ENCODE measurements around the gene CSMD2. TPM values are rescaled to one million over a fixed set of nuclear protein-coding genes. Genes with fewer than 3 reads are reported as not detected.

CSMD2 gene
- total RNA-seq, 1 experiment from 2014 or later, result 13.2 TPM

GRCh38 chr1:33626801-33627200, 538.2 kb downstream of the CSMD2 start:
- no peak overlapping the region for H3K27ac Mint-ChIP-seq
- H3K9me3 Mint-ChIP-seq, result no peaks in the 10 kb centered on the region
- POLR2A ChIA-PET, result no interaction called here
- H3K4me3 Mint-ChIP-seq, result no peak overlapping the region
- CTCF ChIA-PET, result interaction anchor here (0.7 kb wide), 1 partner anchor 156 kb away, joined by 3 read pairs; no protein-coding TSS in a partner anchor
- TF ChIP-seq ZBTB21 (CRISPR knock-in tag; IDR thresholded peaks at IDR 0.05; ENCODE audit: borderline replicate concordance) (no peak), ZNF317 (CRISPR knock-in tag; IDR thresholded peaks at IDR 0.05; ENCODE audit: borderline replicate concordance, low read depth) (no peak), HMGXB4 (CRISPR knock-in tag; IDR thresholded peaks at IDR 0.05) (no peak), USF1 (CRISPR knock-in tag; IDR thresholded peaks at IDR 0.05) (no peak), NFE2L1 (CRISPR knock-in tag; IDR thresholded peaks at IDR 0.05) (no peak), ETV6 (CRISPR knock-in tag; IDR thresholded peaks at IDR 0.05) (no peak), ZNF532 (CRISPR knock-in tag; IDR thresholded peaks at IDR 0.05; ENCODE audit: borderline replicate concordance) (no peak), RELA (CRISPR knock-in tag; IDR thresholded peaks at IDR 0.05; ENCODE audit: borderline replicate concordance) (no peak), HMGA2 (CRISPR knock-in tag; IDR thresholded peaks at IDR 0.05) (no peak), FOXJ3 (CRISPR knock-in tag; IDR thresholded peaks at IDR 0.05; ENCODE audit: borderline replicate concordance) (no peak), E2F4 (CRISPR knock-in tag; IDR thresholded peaks at IDR 0.05; ENCODE audit: borderline replicate concordance, low read depth) (no peak), CBFB (CRISPR knock-in tag; IDR thresholded peaks at IDR 0.05; ENCODE audit: low read depth) (no peak), NR1H2 (CRISPR knock-in tag; IDR thresholded peaks at IDR 0.05) (no peak), ZNF425 (CRISPR knock-in tag; conservative IDR thresholded peaks at IDR 0.05) (no peak), PREB (CRISPR knock-in tag; IDR thresholded peaks at IDR 0.05; ENCODE audit: borderline replicate concordance) (no peak), PRDM15 (CRISPR knock-in tag; IDR thresholded peaks at IDR 0.05) (no peak), CTCF (IDR thresholded peaks at IDR 0.05) (no peak)
- H3K36me3 Mint-ChIP-seq, result peaks cover 12% of the 10 kb centered on the region
- H3K27me3 Mint-ChIP-seq (ENCODE audit: low read depth), result no peaks in the 10 kb centered on the region
- no peaks in the 10 kb centered on the region for H3K4me1 Mint-ChIP-seq
- no peak for DNase-seq (ENCODE audit: low spot score)
- no peak for ATAC-seq

Data from WTC11 (cell line).